ENCODE data around the gene BABAM2.
A peak's percentile ranks its signal among the peaks of the same experiment; 100 is the strongest.

GRCh38 chr2:28172114-28172898 is 281.8 kb downstream of the BABAM2 start:
- TF ChIP-seq CTCF (IDR thresholded peaks at IDR 0.05) (peak in 2 of 5 experiments; percentile 34 to 37), POLR2A (IDR thresholded peaks at IDR 0.05) (no peak), EP300 (IDR thresholded peaks at IDR 0.05; ENCODE audit: low read depth) (no peak), POLR2AphosphoS5 (IDR thresholded peaks at IDR 0.05) (peak in 2 of 3 donors; percentile 39 to 71)

Measured in transverse colon (tissue), 4 donors.